ENCODE measurements around the gene CLCN2.
A peak's percentile ranks its signal among the peaks of the same experiment; 100 is the strongest.
"Not testable (repeated sequence)": the region's sequence is repeated elsewhere in the genome, so short reads cannot be mapped to it uniquely, and the experiment has no call there.

The CLCN2 gene

DNA sequence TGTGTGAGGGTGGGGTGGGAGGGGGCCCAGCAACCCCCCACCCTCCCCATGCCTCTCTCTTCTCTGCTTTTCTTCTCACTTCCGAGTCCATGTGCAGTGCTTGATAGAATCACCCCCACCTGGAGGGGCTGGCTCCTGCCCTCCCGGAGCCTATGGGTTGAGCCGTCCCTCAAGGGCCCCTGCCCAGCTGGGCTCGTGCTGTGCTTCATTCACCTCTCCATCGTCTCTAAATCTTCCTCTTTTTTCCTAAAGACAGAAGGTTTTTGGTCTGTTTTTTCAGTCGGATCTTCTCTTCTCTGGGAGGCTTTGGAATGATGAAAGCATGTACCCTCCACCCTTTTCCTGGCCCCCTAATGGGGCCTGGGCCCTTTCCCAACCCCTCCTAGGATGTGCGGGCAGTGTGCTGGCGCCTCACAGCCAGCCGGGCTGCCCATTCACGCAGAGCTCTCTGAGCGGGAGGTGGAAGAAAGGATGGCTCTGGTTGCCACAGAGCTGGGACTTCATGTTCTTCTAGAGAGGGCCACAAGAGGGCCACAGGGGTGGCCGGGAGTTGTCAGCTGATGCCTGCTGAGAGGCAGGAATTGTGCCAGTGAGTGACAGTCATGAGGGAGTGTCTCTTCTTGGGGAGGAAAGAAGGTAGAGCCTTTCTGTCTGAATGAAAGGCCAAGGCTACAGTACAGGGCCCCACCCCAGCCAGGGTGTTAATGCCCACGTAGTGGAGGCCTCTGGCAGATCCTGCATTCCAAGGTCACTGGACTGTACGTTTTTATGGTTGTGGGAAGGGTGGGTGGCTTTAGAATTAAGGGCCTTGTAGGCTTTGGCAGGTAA is 15.9 kb downstream of the CLCN2 start:
- DNase-seq (ENCODE audit: low spot score): peak; percentile 97

DNA sequence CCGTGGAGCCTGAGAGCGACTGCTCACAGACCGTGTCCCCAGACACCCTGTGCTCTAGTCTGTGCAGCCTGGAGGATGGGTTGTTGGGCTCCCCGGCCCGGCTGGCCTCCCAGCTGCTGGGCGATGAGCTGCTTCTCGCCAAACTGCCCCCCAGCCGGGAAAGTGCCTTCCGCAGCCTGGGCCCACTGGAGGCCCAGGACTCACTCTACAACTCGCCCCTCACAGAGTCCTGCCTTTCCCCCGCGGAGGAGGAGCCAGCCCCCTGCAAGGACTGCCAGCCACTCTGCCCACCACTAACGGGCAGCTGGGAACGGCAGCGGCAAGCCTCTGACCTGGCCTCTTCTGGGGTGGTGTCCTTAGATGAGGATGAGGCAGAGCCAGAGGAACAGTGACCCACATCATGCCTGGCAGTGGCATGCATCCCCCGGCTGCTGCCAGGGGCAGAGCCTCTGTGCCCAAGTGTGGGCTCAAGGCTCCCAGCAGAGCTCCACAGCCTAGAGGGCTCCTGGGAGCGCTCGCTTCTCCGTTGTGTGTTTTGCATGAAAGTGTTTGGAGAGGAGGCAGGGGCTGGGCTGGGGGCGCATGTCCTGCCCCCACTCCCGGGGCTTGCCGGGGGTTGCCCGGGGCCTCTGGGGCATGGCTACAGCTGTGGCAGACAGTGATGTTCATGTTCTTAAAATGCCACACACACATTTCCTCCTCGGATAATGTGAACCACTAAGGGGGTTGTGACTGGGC is 16.7 kb downstream of the CLCN2 start:
- no peak for DNase-seq (ENCODE audit: low spot score)

DNA sequence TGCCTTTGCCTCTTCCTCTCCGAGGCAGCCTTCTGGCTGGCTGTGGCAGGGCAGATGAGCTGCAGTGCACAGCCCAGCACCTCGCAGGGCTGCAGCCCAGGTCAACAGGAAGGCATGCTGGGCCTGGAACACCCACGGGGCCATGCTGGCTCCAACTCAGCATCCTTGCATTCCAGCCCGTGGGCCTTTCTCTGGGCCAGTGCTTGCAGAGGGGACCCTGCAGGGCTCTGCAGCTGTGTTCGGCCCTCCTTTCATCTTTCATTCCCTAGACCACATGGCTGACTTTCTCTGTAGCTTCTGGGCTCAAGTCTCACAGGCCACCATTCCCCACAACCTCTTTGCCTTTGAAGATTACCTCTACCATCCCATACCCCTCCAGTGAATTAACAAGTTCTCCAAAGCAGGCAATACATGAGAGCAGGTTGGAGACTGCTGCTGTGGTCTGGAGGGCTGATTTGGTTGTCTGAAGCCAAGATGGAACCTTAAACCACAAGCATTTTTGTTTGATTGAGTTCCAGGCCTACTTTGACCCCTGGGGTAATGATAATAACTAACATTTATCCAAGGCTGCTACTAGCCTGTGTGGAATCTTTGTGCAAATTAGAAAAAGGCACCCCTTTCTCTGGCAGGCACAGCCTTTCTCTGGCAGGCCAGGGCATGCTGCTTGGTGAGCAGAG is 18.1 kb downstream of the CLCN2 start:
- no peak for DNase-seq (ENCODE audit: low spot score)

DNA sequence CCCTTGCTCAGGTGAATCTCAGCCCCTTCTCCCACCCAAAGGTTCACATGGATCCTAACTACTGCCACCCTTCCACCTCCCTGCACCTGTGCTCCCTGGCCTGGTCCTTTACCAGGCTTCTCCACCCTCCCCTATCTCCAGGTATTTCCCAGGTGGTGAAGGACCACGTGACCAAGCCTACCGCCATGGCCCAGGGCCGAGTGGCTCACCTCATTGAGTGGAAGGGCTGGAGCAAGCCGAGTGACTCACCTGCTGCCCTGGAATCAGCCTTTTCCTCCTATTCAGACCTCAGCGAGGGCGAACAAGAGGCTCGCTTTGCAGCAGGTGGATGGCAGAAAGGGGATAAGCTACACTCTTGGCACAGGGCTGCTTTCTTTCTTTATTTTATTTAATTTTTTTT is 19.5 kb downstream of the CLCN2 start:
- no peak for DNase-seq (ENCODE audit: low spot score)

DNA sequence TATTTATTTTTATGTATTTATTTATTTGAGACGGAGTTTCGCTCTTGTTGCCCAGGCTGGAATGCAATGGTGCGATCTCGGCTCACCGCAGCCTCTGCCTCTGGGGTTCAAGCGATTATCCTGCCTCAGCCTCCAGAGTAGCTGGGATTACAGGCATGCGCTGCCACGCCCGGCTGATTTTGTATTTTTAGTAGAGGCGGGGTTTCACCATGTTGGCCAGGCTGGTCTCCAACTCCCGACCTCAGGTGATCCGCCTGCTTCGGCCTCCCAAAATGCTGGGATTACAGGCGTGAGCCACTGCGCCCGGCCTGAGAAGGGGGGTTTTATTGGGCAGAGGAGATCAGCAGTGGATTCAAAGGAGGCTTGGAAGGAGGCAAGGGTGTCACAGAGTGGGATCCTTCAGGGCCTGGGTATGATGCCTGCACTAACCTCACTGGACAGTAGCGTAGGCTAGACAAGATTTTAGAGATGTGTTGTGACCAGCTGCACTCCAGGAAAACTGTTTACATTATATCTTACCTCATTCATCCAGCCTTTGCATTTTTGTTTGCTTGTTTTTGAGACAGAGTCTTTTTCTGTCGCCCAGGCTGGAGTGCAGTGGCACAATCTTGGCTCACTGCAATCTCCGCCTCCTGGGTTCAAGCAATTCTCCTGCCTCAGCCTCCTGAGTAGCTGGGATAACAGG is 21.8 kb downstream of the CLCN2 start:
- not testable (repeated sequence) for DNase-seq (ENCODE audit: low spot score)

DNA sequence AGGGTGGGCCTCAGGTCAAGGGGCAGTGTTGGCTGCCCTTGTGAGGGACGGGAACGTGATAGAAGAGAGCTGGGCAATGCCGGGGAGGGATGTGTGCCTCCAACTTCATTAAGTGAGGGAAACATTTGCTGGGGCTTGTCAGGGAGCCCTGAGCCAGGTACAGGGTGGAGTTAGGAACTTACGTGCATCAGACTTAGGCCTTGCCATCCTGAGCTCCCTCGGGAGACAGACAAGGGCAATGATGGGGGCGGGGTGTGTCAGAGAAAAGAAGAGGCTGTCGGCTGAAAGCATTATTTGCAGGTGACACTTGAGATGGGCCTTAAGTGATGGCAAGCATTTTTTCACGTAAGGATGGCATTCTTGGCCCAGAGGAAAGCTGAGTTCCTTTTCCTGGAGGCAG is 22.4 kb downstream of the CLCN2 start:
- no peak for DNase-seq (ENCODE audit: low spot score)

DNA sequence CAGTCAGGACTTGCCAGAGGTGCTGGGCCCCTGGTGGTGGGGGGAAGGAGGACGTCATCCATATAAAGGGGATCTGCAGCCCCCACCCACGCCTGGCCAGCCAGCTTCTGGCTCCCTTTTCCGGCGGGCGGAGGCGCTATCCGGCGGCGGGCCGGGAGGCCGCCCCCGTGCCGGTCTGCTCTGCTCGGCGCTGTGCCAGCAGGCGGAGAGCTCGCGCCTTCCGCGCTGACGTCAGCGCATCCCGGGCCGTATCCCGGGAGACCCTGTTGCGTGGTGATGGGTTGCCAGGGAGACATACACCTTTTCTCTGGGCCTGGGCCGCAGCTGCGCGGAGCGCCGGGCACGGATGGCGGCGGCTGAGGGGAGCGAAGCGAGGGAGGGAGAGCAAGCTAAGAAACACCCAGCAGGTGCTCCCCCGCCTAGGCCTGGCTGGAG is 22.9 kb downstream of the CLCN2 start:
- DNase-seq (ENCODE audit: low spot score): peak; percentile 79

DNA sequence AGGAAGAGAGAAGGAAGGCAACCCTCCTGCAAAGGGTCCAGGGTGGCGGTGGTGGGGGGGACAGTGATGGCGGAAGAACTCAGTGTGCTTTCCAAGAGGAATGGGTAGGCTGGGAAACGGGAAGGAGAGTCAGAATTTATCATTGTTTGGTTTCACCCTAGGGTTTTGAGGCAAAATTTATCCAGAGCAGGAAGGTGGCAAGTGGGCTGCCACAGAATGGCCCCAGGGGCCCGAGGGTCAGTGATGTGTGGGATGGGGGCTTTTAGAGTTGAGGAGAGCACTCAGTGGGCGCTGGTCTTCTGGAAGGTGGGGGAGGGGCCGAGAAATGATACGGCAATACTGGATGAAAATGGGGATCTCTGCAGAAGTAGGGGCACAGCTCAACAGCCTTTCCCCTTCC is 23.4 kb downstream of the CLCN2 start:
- no peak for DNase-seq (ENCODE audit: low spot score)

DNA sequence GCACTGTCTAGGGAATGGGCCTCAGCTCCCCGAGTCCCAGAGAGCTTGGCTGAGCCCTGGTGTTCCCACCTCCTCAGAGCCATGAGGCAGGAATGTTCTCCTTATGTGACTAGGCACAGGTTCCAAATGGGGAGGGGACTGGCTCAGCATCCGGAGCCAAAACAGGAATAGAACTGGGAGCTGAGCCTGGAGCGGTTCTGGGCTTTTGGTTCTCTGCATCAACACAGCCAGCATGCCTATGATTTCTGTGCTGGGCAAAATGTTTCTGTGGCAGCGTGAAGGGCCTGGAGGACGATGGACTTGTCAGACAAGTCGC is 24.0 kb downstream of the CLCN2 start, which contains the start of gene FAM131A:
FAM131A (plus strand) TSS at position 202 of the 316 bp plus-strand sequence; CDS start at position 233, 31 bp downstream.
- DNase-seq (ENCODE audit: low spot score): peak; percentile 88

DNA sequence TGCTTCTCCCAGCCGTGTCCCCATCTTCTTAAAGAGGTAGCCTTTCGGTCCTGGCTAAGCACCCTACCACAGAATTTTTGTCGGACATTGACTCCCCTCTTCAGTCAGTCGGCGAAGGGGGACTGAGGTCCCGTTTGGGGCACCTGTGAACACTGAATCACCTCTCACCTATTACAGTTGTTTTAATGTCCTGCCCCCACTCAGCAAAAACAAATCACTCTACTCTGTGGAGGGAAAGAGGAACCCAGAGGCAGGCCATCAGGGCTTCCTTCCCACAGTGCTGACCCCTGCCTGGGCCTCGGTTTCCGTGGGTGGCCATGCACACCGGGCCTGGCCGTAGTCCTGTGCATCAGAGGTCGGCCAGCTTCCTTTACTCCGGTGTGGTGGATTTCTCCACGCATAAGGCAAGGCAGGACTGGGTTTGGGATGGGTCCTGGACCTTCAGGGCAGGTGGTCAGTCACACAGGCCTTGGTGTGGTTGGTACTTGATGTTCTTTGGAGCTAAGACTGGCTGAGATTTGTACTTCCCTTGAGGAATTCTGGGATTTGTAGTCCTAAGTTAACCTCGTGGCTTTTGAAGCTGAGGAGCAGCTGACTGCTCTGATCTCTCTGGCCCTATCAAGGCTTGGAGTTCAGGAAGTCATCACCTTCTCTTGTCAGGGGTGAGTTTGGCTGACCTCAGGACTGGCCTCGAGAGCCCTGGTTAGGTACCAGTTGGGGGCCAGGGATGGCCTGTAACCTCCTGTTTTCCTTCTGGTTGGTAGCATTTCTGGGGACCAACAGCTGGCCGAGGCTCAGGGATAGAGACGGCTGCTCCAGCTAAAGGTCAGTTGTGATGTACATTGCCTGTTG is 24.6 kb downstream of the CLCN2 start:
- DNase-seq (ENCODE audit: low spot score): peak; percentile 92

DNA sequence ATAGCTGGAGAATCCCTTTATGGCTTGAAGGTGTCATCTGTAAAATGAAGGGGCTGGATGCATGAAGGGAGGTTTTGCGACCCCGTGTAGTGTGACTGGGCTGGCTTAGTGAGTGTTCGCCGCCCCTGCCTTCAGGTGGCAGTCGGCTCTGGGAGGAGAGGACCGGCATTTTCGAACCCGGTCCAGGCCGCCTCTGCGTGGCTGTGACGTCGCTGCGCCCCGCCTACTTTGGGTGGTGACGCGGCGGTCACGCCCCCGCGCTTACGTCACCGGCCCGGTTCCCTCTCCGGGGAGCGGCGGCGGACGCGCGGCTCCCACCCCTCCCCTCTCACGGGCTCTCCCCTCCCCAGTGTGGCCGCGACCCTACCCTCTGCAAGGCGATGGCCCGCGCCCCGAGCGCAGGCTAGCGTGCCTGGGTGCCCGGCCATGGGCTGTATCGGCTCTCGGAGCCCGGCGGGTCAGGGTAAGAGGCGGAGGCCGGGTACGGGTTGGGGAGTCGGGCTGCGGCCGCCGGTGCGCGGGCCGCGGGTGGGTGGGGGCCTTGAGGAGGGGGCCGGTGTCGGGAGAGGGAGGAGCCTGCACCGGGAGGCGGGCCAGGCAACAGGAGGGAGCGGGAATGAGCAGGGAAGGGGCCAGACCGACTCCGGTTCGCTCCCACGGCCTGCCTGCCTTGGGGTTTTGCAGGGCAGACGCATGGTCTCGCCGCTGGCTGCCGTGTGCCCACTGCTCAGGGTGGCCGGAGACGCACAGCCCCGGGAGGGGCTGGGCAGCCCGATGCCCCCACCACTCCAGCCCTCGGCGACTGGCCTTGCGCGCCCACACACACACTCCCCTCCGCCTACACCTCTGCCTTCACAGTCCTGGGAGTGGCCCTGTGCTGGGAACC is 25.5 kb downstream of the CLCN2 start:
- peak; percentile 83 for DNase-seq (ENCODE audit: low spot score)

DNA sequence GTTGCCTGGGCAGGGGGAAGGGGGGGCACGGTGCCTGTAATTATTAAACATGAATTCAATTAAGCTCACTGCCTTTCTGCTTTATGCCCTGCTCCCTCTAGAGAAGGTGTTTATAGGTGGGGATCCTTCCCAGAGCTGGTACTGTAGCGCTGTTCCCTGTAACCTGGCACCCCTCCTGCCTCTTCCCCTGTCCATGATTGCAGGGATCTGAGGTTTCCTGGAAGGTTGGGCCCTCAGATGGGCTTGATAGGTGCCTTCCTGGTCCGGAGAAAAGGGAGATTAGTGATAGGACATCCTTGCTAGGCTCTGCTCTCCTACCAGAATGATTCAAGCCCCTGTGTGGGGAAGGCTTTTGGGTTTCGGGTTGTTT is 26.1 kb downstream of the CLCN2 start:
- DNase-seq (ENCODE audit: low spot score): peak; percentile 71

DNA sequence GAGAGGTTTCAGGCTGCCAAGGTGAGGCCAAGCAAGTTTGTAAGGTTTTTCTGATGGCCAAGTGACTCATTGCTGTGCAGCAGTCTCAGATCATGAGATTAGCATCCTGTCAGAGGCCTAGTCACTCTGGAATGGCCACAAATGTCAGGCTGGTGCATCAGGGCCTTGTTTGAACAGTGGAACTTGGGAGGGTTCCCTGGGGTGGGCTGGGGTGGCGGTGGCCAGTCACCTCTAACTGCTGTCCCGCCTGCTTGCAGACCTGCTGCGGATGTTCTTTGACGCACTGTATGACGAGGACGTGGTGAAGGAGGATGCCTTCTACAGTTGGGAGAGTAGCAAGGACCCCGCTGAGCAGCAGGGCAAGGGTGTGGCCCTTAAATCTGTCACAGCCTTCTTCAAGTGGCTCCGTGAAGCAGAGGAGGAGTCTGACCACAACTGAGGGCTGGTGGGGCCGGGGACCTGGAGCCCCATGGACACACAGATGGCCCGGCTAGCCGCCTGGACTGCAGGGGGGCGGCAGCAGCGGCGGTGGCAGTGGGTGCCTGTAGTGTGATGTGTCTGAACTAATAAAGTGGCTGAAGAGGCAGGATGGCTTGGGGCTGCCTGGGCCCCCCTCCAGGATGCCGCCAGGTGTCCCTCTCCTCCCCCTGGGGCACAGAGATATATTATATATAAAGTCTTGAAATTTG is 26.8 kb downstream of the CLCN2 start:
- no peak for DNase-seq (ENCODE audit: low spot score)

DNA sequence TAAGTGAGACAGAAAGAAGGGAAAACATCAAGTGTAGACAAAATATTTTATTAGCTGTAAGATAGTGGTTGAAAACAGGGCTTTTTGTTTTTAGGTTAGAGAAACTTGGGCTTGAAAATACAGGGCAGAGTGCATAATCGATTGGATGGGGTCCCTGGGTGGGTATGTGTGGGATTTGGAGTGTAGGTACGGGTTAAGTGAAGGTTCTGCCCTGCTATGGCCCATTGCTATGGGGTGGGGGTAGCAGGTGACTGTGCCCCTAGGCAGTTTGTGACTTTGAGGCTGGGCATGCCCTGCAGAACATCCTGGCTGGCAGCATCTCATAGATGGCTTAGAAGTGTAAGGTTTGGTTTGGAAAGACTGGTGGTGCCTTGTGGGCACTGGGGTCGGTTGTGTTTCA is 27.7 kb downstream of the CLCN2 start:
- DNase-seq (ENCODE audit: low spot score): no peak

DNA sequence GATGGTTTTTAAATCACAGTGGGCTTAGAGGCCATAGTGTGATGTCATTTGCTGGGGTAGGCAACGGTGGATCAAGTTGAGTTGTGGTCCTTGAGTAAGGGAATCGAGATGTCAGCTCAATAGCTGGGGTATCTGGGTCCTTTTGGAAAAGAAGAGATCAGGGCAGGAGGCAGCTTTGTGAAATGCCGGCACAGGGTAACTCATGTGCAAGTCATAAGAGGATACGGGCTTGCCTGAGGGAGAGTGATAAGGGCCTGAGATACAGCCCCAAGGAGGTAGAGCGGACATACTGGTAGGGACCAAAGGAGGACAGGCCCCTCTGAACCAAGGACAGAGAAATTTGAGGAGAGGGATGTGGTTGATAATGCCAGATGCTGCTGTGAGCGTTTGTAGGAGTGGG is 28.2 kb downstream of the CLCN2 start:
- no peak for DNase-seq (ENCODE audit: low spot score)

DNA sequence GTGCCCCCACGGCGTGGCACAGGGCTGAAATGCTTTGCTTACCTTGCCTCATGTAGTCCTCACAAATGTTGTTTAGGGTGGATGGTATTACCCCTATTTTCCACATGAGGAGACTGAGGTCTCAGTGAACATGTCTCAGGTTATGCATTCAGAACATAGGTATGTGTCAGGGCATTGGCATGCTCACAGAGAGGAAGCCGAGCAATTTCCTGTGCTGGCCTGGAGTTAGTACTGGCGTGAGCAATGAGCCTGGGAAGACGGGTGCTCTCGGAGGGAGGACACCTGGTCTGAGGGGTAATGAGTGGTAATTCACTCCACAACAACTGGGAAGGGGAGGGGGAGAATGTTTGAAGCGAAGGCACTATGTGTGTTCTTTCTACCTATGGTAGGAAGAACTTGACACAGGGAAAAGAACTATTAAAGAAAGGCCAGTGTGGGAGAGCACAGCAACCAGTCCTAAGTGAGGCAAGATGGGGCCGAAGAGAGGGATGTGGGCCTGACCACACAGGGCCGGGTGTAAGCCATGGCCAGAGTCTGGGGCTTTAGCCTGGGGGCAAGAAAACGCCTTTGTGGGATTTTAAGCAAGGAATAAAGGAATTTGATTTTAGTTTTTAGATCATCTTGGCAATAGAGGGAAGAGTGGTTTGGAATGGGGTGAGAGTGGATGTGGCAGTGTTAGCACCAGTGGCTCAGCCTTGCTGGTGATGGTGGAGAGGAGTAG is 28.9 kb downstream of the CLCN2 start:
- no peak for DNase-seq (ENCODE audit: low spot score)

DNA sequence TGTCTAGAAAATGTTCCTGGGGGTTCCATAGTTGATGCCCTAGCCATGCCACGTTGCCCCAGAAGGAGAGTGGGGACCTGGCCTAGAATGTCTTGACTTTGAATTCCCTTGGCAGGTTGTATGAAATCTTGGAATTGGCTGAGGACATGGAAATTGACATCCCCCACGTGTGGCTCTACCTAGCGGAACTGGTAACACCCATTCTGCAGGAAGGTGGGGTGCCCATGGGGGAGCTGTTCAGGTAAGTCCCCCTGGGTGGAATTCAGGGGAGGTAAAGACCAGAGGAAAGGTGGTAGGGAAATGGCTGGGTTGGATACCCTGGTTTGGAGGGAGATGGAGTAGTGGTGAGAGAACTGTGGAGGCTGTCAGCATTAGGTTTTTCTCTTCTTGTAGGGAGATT is 32.9 kb downstream of the CLCN2 start:
- DNase-seq (ENCODE audit: low spot score): no peak

DNA sequence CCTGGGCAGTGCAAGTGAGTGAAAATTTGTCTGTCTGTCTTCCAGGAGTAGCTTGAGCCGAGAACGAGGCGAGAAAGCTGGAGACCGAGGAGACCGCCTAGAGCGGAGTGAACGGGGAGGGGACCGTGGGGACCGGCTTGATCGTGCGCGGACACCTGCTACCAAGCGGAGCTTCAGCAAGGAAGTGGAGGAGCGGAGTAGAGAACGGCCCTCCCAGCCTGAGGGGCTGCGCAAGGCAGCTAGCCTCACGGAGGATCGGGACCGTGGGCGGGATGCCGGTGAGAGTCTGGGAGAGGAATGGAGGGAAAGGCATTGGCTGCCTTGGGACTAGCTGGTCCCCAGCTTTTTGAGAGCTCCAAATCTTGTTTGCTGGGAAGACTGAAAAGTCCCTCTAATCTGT is 34.2 kb downstream of the CLCN2 start:
- no peak for DNase-seq (ENCODE audit: low spot score)

DNA sequence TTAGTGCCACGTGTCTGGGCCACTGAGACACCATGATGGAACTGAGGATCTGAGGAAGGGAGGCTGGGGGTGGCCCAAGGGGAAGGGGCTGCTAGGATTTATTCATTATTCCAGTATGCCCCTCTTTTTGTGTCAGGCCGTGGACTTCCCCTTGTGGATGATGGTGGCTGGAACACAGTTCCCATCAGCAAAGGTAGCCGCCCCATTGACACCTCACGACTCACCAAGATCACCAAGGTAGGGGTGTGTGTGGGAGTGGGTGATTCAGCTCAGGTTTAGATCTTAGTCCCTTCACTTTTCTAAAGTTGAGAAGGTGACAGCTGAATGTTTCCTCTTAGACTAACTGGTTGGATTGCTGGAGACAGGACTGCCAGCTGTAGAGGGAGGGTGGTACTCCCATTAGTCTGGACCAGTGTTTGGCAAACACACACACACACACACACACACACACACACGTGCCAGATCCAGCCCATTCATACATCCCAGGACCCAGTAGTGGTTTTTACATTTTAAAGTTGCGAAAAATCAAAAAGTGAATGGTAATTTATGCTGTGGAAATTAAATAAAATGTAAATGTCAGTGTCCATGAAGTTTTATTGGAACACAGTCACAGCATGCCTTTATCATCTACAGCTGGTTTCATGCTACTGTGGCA is 35.6 kb downstream of the CLCN2 start:
- no peak for DNase-seq (ENCODE audit: low spot score)
